ENCODE measurements around the gene ATG4D. TPM values are rescaled to one million over a fixed set of nuclear protein-coding genes. Genes with fewer than 3 reads are reported as not detected.

The ATG4D gene
- total RNA-seq (10 to 100 TPM; 25.0 to 27.4 TPM), polyA plus RNA-seq (ENCODE audit: insufficient read length in 6 of 6) (10 to 100 TPM; 19.3 to 25.1 (median 21.8) TPM)
- long read RNA-seq, donor 1, partial matches to known transcripts: 12 of 19 reads
- long read RNA-seq, donor 1, other reads (novel, unspliced or antisense): 0 of 19 reads
- long read RNA-seq, donor 2, transcript ATG4D-201 (10 exons, 1,949 nt): major isoform, 5 of 5 reads
- long read RNA-seq, donor 2, partial matches to known transcripts: 0 of 5 reads
- long read RNA-seq, donor 2, other reads (novel, unspliced or antisense): 0 of 5 reads
- long read RNA-seq, donor 3, partial matches to known transcripts: 23 of 27 reads
- long read RNA-seq, donor 3, other reads (novel, unspliced or antisense): 0 of 27 reads
- long read RNA-seq, donor 4, partial matches to known transcripts: 2 of 10 reads
- long read RNA-seq, donor 4, other reads (novel, unspliced or antisense): 4 of 10 reads
- long read RNA-seq, donor 5, partial matches to known transcripts: 0 of 1 reads
- long read RNA-seq, donor 5, other reads (novel, unspliced or antisense): 0 of 1 reads
- long read RNA-seq, donor 6, partial matches to known transcripts: 32 of 44 reads
- long read RNA-seq, donor 6, other reads (novel, unspliced or antisense): 9 of 44 reads
- long read RNA-seq, donor 7, partial matches to known transcripts: 0 of 2 reads
- long read RNA-seq, donor 7, other reads (novel, unspliced or antisense): 0 of 2 reads
- long read RNA-seq, donor 8, partial matches to known transcripts: 0 of 8 reads
- long read RNA-seq, donor 8, other reads (novel, unspliced or antisense): 0 of 8 reads
- long read RNA-seq, donor 9: 0 reads
- long read RNA-seq, donor 10, transcript ATG4D-201 (10 exons, 1,949 nt): major isoform, 9 of 29 reads
- long read RNA-seq, donor 10, partial matches to known transcripts: 3 of 29 reads
- long read RNA-seq, donor 10, other reads (novel, unspliced or antisense): 14 of 29 reads
- long read RNA-seq, donor 11: 0 reads
- long read RNA-seq, donor 12, partial matches to known transcripts: 29 of 37 reads
- long read RNA-seq, donor 12, other reads (novel, unspliced or antisense): 6 of 37 reads

GRCh38 chr19:10543420-10544241, at the start of gene ATG4D:
ATG4D (plus strand) TSS chr19:10543904; CDS start chr19:10544091, 187 bp downstream.
- intact Hi-C loops (cut with DNase I): no loop called here
- peaks cover 0 to 6% of the 10 kb centered on the region in 2 donors for H3K27me3 ChIP-seq
- H3K27ac ChIP-seq: peak within 1 kb of the TSS; percentile 77 to 85
- TF ChIP-seq CTCF (IDR thresholded peaks at IDR 0.05): no peak
- peaks cover 7 to 41% of the 10 kb centered on the region in 2 donors for H3K4me1 ChIP-seq
- peaks cover 0 to 23% of the 10 kb centered on the region in 2 donors for H3K36me3 ChIP-seq
- peak; percentile 63 to 95 (median 88) for DNase-seq
- ATAC-seq: peak; percentile 93
- no peaks in the 10 kb centered on the region for H3K9me3 ChIP-seq
- peak within 1 kb of the TSS; percentile 87 to 92 for H3K4me3 ChIP-seq

GRCh38 chr19:10497371-10497770, 46.3 kb upstream of the ATG4D start:
- Histone ChIP-seq H3K4me1 (peaks cover 12 to 50% of the 10 kb centered on the region in 2 donors), H3K27me3 (no peaks in the 10 kb centered on the region), H3K36me3 (peaks cover 0 to 76% of the 10 kb centered on the region in 2 donors), H3K4me3 (no peak overlapping the region), H3K9me3 (no peaks in the 10 kb centered on the region), H3K27ac (no peak overlapping the region)
- intact Hi-C loops (cut with DNase I): no loop called here
- TF ChIP-seq CTCF (IDR thresholded peaks at IDR 0.05): no peak
- ATAC-seq (no peak), DNase-seq (no peak)

DNA sequence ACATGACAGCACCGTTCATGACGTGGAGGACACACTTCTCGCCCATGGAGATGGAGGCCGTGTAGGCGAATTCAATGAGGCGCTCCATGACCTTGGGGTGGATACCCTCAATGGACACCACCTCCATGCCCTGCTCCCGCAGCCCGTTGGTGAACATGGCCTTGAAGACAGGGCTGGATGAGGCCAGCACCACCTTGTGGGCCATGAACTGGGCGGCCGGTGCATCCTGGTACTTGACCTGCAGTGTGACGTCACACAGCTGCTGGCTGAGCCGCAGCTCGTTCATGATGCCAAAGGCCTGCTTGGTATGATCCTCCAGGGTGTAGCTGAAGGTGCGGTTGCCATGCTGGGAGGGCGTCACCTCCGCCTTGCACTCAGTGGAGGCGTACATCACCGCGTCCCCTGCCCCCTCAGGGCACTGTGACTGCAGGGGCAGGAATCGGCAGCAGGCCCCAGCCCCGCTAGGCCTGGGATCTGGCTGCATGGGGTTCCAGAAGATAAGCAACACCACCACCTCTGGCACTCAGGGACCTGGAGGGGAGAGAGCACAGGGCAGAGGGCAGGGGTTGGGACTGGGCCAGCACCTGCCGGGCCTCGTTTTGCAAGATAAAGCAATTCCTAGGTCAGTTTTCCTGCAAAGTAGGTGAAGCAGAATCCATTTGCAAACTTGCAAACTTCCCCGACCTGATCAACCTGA, 44.0 kb upstream of the ATG4D start:
- peaks cover 12 to 60% of the 10 kb centered on the region in 2 donors for H3K4me1 ChIP-seq
- no peaks in the 10 kb centered on the region for H3K9me3 ChIP-seq
- intact Hi-C loops (cut with DNase I): no loop called here
- H3K36me3 ChIP-seq: peaks cover 0 to 53% of the 10 kb centered on the region in 2 donors
- no peak for DNase-seq
- no peaks in the 10 kb centered on the region for H3K27me3 ChIP-seq
- H3K4me3 ChIP-seq: no peak overlapping the region
- TF ChIP-seq CTCF (IDR thresholded peaks at IDR 0.05): no peak
- H3K27ac ChIP-seq: no peak overlapping the region
- no peak for ATAC-seq

- DNase-seq: no peak
- no peaks in the 10 kb centered on the region for H3K27me3 ChIP-seq
- no peaks in the 10 kb centered on the region for H3K9me3 ChIP-seq
- intact Hi-C loops (cut with DNase I): no loop called here
- no peak for ATAC-seq
- no peak overlapping the region for H3K4me3 ChIP-seq
- TF ChIP-seq CTCF (IDR thresholded peaks at IDR 0.05): no peak
- peaks cover 0 to 48% of the 10 kb centered on the region in 2 donors for H3K36me3 ChIP-seq
- peaks cover 12 to 60% of the 10 kb centered on the region in 2 donors for H3K4me1 ChIP-seq
- no peak overlapping the region for H3K27ac ChIP-seq
Measured at GRCh38 chr19:10500247-10500592, 43.5 kb upstream of the ATG4D start.

Data from left lung (tissue), 14 donors.